Neural progenitor cell (in vitro differentiated cells): ENCODE results near the gene CUTA. TPM values are rescaled to one million over a fixed set of nuclear protein-coding genes. Genes with fewer than 3 reads are reported as not detected.

ENCODE experiments used
- DNase-seq: peaks from one replicate; pipeline ENCODE4 v3.0.0-alpha.2; 2016; ENCODE audit warnings: low spot score
- H2AFZ ChIP-seq: fragments of 200-600 bp; sonication (generic); replicated peaks from 2 replicates; pipeline ENCODE4 v1.6.1; 2016; ENCODE audit warnings: antibody characterized with exemption
- H3F3A ChIP-seq: fragments of 200-600 bp; sonication (generic); 2 replicates; pipeline ENCODE4 v1.6.1; 2016; ENCODE audit warnings: antibody characterized with exemption, low read depth
- H3K27ac ChIP-seq: fragments of 200-600 bp; sonication (generic); 2 replicates; pipeline ENCODE4 v1.5.1; 2016; ENCODE audit warnings: mild to moderate bottlenecking
- H3K27me3 ChIP-seq: fragments of 200-600 bp; sonication (generic); 2 replicates; pipeline ENCODE4 v1.6.1; 2016; ENCODE audit warnings: mild to moderate bottlenecking, moderate library complexity
- H3K36me3 ChIP-seq: fragments of 200-600 bp; sonication (generic); 2 replicates; pipeline ENCODE4 v1.5.1; 2016
- H3K4me1 ChIP-seq: fragments of 200-600 bp; sonication (generic); 2 replicates; pipeline ENCODE4 v1.6.1; 2016; ENCODE audit warnings: mixed run types
- H3K4me2 ChIP-seq: fragments of 200-600 bp; sonication (generic); 2 replicates; pipeline ENCODE4 v1.6.1; 2016
- H3K4me3 ChIP-seq: fragments of 200-600 bp; sonication (generic); 2 replicates; pipeline ENCODE4 v1.5.1; 2016
- H3K79me2 ChIP-seq: fragments of 200-600 bp; sonication (generic); 2 replicates; pipeline ENCODE4 v1.6.1; 2016; ENCODE audit warnings: low read depth
- H3K9ac ChIP-seq: fragments of 200-600 bp; sonication (generic); 2 replicates; pipeline ENCODE4 v1.6.1; 2016
- H3K9me3 ChIP-seq: fragments of 200-600 bp; sonication (generic); 2 replicates; pipeline ENCODE4 v1.5.1; 2016; ENCODE audit warnings: low read depth
- H4K20me1 ChIP-seq: fragments of 200-600 bp; sonication (generic); 2 replicates; pipeline ENCODE4 v1.6.1; 2016; ENCODE audit warnings: low read depth
- H3K27ac Mint-ChIP-seq: 3 replicates; pipeline ENCODE4 v1.8.0; 2021; ENCODE audit warnings: mixed read lengths
- H3K27me3 Mint-ChIP-seq: 2 replicates; pipeline ENCODE4 v1.8.0; 2022; ENCODE audit warnings: low read depth, mild to moderate bottlenecking, inconsistent platforms, moderate library complexity, mixed read lengths; ENCODE audit not compliant: insufficient read depth
- H3K36me3 Mint-ChIP-seq: 3 replicates; pipeline ENCODE4 v1.8.0; 2021; ENCODE audit warnings: mixed read lengths
- H3K4me1 Mint-ChIP-seq: 3 replicates; pipeline ENCODE4 v1.8.0; 2021; ENCODE audit warnings: mixed read lengths
- H3K4me3 Mint-ChIP-seq: 3 replicates; pipeline ENCODE4 v1.8.0; 2021; ENCODE audit warnings: mild to moderate bottlenecking, moderate library complexity, mixed read lengths
- H3K9me3 Mint-ChIP-seq: 3 replicates; pipeline ENCODE4 v1.8.0; 2020; ENCODE audit warnings: mixed read lengths
- EZH2 ChIP-seq: fragments of 200-600 bp; sonication (generic); IDR thresholded peaks from 2 replicates; pipeline ENCODE4 v1.6.1; 2017; ENCODE audit warnings: antibody characterized with exemption, mild to moderate bottlenecking, moderate library complexity
- EZH2phosphoT487 ChIP-seq: fragments of 200-600 bp; sonication (generic); IDR thresholded peaks from 2 replicates; pipeline ENCODE4 v1.6.1; 2017; ENCODE audit warnings: antibody characterized with exemption
- total RNA-seq: library from RNA; depleted of rRNA; stranded (reverse); fragments of >200 nt; gene quantifications from 2 replicates; pipeline ENCODE4 v1.2.3, GENCODE V29; 2015; ENCODE audit warnings: low replicate concordance
- TF ChIP-seq, protein P1 (sequence below): fragments of 200-600 bp; sonication (generic); IDR thresholded peaks from 2 replicates; pipeline ENCODE4 v1.5.1; 2017; ENCODE audit warnings: antibody characterized with exemption, mild to moderate bottlenecking

CUTA gene
- total RNA-seq, 1 donor from 2014 or later = 118 TPM

DNA sequence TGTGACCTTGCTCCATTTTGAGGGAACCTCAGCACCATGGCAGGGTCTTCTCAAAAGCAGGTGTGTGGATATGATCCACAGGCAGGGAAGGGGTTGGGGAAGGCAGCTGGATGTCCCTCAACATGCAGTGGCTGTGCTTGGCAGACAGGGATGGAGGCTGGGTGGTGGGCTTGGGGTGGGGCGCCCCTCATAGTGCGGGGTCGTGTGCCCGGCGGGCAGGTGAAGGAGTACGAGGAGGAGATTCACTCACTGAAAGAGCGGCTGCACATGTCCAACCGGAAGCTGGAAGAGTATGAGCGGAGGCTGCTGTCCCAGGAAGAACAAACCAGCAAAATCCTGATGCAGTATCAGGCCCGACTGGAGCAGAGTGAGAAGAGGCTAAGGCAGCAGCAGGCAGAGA lies 28.4 kb upstream of the CUTA start:
- no peaks in the 10 kb centered on the region for H3K9me3 ChIP-seq
- Mint-ChIP-seq H3K36me3 (peaks cover 56% of the 10 kb centered on the region), H3K4me1 (peaks cover 8% of the 10 kb centered on the region), H3K4me3 (no peak overlapping the region), H3K27ac (no peak overlapping the region), H3K9me3 (no peaks in the 10 kb centered on the region), H3K27me3 (peaks cover 12% of the 10 kb centered on the region)
- H4K20me1 ChIP-seq = peaks cover 19% of the 10 kb centered on the region
- no peak overlapping the region for H2AFZ ChIP-seq
- no peak overlapping the region for H3K4me3 ChIP-seq
- no peak overlapping the region for H3K4me2 ChIP-seq
- DNase-seq = no peak
- H3K79me2 ChIP-seq = no peaks in the 10 kb centered on the region
- TF ChIP-seq EZH2phosphoT487 = no peak
- TF ChIP-seq, protein P1, sequence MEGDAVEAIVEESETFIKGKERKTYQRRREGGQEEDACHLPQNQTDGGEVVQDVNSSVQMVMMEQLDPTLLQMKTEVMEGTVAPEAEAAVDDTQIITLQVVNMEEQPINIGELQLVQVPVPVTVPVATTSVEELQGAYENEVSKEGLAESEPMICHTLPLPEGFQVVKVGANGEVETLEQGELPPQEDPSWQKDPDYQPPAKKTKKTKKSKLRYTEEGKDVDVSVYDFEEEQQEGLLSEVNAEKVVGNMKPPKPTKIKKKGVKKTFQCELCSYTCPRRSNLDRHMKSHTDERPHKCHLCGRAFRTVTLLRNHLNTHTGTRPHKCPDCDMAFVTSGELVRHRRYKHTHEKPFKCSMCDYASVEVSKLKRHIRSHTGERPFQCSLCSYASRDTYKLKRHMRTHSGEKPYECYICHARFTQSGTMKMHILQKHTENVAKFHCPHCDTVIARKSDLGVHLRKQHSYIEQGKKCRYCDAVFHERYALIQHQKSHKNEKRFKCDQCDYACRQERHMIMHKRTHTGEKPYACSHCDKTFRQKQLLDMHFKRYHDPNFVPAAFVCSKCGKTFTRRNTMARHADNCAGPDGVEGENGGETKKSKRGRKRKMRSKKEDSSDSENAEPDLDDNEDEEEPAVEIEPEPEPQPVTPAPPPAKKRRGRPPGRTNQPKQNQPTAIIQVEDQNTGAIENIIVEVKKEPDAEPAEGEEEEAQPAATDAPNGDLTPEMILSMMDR = no peak
- no peak for TF ChIP-seq EZH2
- H3K27me3 ChIP-seq = no peaks in the 10 kb centered on the region
- peaks cover 20% of the 10 kb centered on the region for H3F3A ChIP-seq
- no peaks in the 10 kb centered on the region for H3K4me1 ChIP-seq
- no peak overlapping the region for H3K9ac ChIP-seq
- H3K27ac ChIP-seq = no peak overlapping the region
- peaks cover 3% of the 10 kb centered on the region for H3K36me3 ChIP-seq

DNA sequence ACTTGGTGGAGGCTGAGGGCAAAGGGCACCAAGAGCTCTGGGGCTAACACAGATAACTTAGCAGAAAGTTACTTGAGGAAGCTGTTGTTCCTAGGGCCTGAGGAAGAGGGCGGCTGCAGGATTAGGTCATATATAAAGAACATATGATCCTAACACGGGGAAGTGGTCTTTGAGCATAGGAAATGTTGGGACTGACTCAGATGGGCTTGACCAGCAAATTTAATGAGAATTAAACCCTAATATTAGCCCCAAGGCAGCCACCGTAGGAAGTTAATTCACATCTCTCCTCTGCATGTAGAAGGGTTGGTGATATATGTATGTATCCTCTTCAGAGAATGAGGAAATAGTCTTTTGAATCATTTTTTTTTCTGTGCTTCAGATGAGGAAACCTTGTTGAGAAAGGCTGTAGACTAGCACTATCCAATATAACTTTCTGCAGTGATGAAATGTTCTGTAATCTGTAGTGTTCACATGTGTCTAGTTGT lies 27.3 kb upstream of the CUTA start:
- H3K27me3 Mint-ChIP-seq = peaks cover 12% of the 10 kb centered on the region

GRCh38 chr6:33443619-33444504 lies 26.0 kb upstream of the CUTA start:
- H3K36me3 Mint-ChIP-seq = peaks cover 60% of the 10 kb centered on the region
- Histone ChIP-seq H3K27me3 (no peaks in the 10 kb centered on the region), H3K36me3 (peaks cover 3% of the 10 kb centered on the region), H2AFZ (no peak overlapping the region), H4K20me1 (peaks cover 11% of the 10 kb centered on the region), H3K4me1 (no peaks in the 10 kb centered on the region), H3K9me3 (no peaks in the 10 kb centered on the region), H3K27ac (no peak overlapping the region), H3K4me2 (no peak overlapping the region), H3K4me3 (no peak overlapping the region), H3K9ac (no peak overlapping the region), H3K79me2 (no peaks in the 10 kb centered on the region), H3F3A (no peaks in the 10 kb centered on the region)
- no peak for DNase-seq
- TF ChIP-seq, protein P1 = no peak
- TF ChIP-seq EZH2 = no peak
- no peak for TF ChIP-seq EZH2phosphoT487
- H3K27ac Mint-ChIP-seq = peak overlapping the region; percentile 57
- H3K9me3 Mint-ChIP-seq = no peaks in the 10 kb centered on the region
- H3K27me3 Mint-ChIP-seq = peaks cover 9% of the 10 kb centered on the region
- no peaks in the 10 kb centered on the region for H3K4me1 Mint-ChIP-seq
- H3K4me3 Mint-ChIP-seq = peak overlapping the region; percentile 50

More for the DNA sequence above, 27.3 kb upstream of the CUTA start:
- peaks cover 8% of the 10 kb centered on the region for H3F3A ChIP-seq
- no peak overlapping the region for H2AFZ ChIP-seq
- H3K27ac ChIP-seq = no peak overlapping the region
- no peaks in the 10 kb centered on the region for H3K9me3 ChIP-seq
- H3K9me3 Mint-ChIP-seq = no peaks in the 10 kb centered on the region
- no peak overlapping the region for H3K4me3 ChIP-seq
- no peaks in the 10 kb centered on the region for H3K4me1 ChIP-seq
- H3K4me3 Mint-ChIP-seq = peak overlapping the region; percentile 8
- H4K20me1 ChIP-seq = peaks cover 15% of the 10 kb centered on the region
- H3K4me1 Mint-ChIP-seq = no peaks in the 10 kb centered on the region
- peaks cover 61% of the 10 kb centered on the region for H3K36me3 Mint-ChIP-seq
- TF ChIP-seq, protein P1 = no peak
- TF ChIP-seq EZH2 (no peak), EZH2phosphoT487 (no peak)
- H3K9ac ChIP-seq = no peak overlapping the region
- no peak overlapping the region for H3K4me2 ChIP-seq
- no peak for DNase-seq
- no peaks in the 10 kb centered on the region for H3K79me2 ChIP-seq
- H3K27ac Mint-ChIP-seq = no peak overlapping the region
- H3K27me3 ChIP-seq = no peaks in the 10 kb centered on the region
- H3K36me3 ChIP-seq = peaks cover 3% of the 10 kb centered on the region
